ENCODE data around the gene MEG3. TPM values are rescaled to one million over a fixed set of nuclear protein-coding genes. Genes with fewer than 3 reads are reported as not detected.

MEG3 gene
- total and polyA plus RNA-seq, 9 of the 15 experiments (the other 6 are each of a cell fraction or from before 2014, with no cell fraction given) = 0.10 to 5.3 (median 1.0) TPM; not detected in 1

DNA sequence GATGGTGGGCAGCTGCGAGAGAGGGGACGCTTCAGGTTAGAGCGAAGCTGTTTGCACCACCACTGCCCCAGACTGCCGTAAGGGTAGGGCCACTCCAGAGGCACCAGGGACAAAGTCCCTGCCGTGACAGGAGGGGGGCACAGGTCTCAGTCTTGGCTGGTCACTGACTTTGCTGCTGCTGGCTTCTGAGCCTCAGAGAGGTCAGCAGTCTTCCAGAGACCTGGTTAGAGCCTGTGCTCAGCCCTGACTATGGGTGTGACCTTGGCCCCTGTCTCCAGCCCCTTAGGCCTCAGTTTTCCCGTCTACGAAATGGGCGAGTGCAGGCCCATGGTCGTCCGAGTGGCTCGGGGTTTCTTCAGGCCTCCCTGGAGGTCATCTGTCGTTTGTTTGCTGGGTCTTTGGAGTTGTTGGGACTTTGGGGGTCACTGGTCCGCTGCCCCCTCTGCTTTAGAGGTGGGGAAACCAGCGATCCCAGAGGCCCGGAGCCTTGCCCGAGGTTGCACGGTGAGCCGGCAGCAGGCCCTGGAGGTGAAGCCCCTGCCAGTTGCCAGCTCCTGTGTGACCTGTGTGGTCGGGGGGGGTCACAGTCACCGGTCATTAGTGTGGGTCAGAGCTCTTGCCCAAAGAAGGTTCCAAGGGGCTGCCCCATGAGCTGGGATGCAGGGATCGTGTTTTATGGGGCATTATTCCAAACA is 15.3 kb downstream of the MEG3 start (continued):
- TF ChIP-seq MYNN (IDR thresholded peaks at IDR 0.05) (no peak), MYNN (CRISPR knock-in tag; IDR thresholded peaks at IDR 0.05) (no peak), SREBF1 (IDR thresholded peaks at IDR 0.05; ENCODE audit: borderline replicate concordance, low read depth, low read length) (no peak), NUFIP1 (IDR thresholded peaks at IDR 0.05; ENCODE audit: partially characterized antibody) (no peak), ELF2 (CRISPR knock-in tag; IDR thresholded peaks at IDR 0.05) (no peak), PCBP1 (IDR thresholded peaks at IDR 0.05; ENCODE audit: low read depth, low read length, poor library complexity, severe bottlenecking) (no peak), MYC (IDR thresholded peaks at IDR 0.05; ENCODE audit: low read depth, low read length) (no peak), MYC (CRISPR knock-in tag; IDR thresholded peaks at IDR 0.05; ENCODE audit: borderline replicate concordance, low read depth) (no peak), ZFP1 (CRISPR knock-in tag; IDR thresholded peaks at IDR 0.05) (no peak), THRAP3 (IDR thresholded peaks at IDR 0.05; ENCODE audit: borderline replicate concordance) (no peak), NCOA1 (IDR thresholded peaks at IDR 0.05; ENCODE audit: low read depth) (no peak), TGIF2 (CRISPR knock-in tag; IDR thresholded peaks at IDR 0.05) (no peak)
- TF ChIP-seq, protein P1, sequence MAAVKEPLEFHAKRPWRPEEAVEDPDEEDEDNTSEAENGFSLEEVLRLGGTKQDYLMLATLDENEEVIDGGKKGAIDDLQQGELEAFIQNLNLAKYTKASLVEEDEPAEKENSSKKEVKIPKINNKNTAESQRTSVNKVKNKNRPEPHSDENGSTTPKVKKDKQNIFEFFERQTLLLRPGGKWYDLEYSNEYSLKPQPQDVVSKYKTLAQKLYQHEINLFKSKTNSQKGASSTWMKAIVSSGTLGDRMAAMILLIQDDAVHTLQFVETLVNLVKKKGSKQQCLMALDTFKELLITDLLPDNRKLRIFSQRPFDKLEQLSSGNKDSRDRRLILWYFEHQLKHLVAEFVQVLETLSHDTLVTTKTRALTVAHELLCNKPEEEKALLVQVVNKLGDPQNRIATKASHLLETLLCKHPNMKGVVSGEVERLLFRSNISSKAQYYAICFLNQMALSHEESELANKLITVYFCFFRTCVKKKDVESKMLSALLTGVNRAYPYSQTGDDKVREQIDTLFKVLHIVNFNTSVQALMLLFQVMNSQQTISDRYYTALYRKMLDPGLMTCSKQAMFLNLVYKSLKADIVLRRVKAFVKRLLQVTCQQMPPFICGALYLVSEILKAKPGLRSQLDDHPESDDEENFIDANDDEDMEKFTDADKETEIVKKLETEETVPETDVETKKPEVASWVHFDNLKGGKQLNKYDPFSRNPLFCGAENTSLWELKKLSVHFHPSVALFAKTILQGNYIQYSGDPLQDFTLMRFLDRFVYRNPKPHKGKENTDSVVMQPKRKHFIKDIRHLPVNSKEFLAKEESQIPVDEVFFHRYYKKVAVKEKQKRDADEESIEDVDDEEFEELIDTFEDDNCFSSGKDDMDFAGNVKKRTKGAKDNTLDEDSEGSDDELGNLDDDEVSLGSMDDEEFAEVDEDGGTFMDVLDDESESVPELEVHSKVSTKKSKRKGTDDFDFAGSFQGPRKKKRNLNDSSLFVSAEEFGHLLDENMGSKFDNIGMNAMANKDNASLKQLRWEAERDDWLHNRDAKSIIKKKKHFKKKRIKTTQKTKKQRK (IDR thresholded peaks at IDR 0.05; ENCODE audit: borderline replicate concordance, low read depth, low read length) = no peak

All from K562 (cell line).